ENCODE data around the gene SEPHS2. TPM values are rescaled to one million over a fixed set of nuclear protein-coding genes. Genes with fewer than 3 reads are reported as not detected.

The SEPHS2 gene
- total RNA-seq, 3 donors from 2014 or later (not counting 1 experiment from before 2014, with no cell fraction given) = 25.5 to 37.6 (median 35.0) TPM

DNA sequence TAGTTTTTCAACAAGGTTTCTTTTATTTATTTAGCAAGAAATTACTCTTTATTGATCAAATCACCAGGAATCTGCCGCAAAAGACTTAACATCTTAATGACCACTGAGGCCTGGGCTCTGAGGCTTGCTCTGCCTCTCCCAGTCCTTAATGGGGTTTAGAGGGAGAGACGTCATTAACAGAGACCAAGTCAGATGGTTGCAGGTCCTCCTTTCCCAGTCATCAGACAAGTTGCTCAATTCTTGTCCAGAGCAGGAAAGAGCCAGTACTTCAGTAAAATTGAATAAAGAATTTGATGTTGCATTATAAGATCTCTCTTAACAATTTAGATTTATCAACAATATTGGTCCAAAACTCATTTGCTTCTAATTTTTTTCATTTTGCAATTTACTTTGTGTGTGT, 2.0 kb downstream of the SEPHS2 start:
- Histone ChIP-seq H3K9me3 (ENCODE audit: control insufficient read depth, insufficient read depth, low read length) (no peaks in the 10 kb centered on the region), H3K4me3 (ENCODE audit: low read length) (no peak overlapping the region), H3K36me3 (ENCODE audit: control insufficient read depth, insufficient read depth, low read length) (peaks cover 4% of the 10 kb centered on the region), H3K27ac (ENCODE audit: low read length) (no peak overlapping the region), H3K27me3 (ENCODE audit: control insufficient read depth, insufficient read depth, low read length) (no peaks in the 10 kb centered on the region), H3K4me1 (ENCODE audit: control insufficient read depth, insufficient read depth, low read length) (peaks cover 30% of the 10 kb centered on the region)
- 92% methylated on average over 1 of the region's 2 CpGs for WGBS (ENCODE audit: insufficient coverage)
- Mint-ChIP-seq H3K9me3 (peaks cover 0 to 3% of the 10 kb centered on the region in 2 donors), H3K4me1 (peaks cover 31 to 32% of the 10 kb centered on the region in 2 donors), H3K27me3 (ENCODE audit: low read depth in 2 of 2) (no peaks in the 10 kb centered on the region), H3K4me3 (peak overlapping the region; percentile 96), H3K27ac (peak overlapping the region; percentile 7 to 66), H3K36me3 (peaks cover 7% of the 10 kb centered on the region)
- TF ChIP-seq, protein P1, sequence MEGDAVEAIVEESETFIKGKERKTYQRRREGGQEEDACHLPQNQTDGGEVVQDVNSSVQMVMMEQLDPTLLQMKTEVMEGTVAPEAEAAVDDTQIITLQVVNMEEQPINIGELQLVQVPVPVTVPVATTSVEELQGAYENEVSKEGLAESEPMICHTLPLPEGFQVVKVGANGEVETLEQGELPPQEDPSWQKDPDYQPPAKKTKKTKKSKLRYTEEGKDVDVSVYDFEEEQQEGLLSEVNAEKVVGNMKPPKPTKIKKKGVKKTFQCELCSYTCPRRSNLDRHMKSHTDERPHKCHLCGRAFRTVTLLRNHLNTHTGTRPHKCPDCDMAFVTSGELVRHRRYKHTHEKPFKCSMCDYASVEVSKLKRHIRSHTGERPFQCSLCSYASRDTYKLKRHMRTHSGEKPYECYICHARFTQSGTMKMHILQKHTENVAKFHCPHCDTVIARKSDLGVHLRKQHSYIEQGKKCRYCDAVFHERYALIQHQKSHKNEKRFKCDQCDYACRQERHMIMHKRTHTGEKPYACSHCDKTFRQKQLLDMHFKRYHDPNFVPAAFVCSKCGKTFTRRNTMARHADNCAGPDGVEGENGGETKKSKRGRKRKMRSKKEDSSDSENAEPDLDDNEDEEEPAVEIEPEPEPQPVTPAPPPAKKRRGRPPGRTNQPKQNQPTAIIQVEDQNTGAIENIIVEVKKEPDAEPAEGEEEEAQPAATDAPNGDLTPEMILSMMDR (IDR thresholded peaks at IDR 0.05) = no peak
- DNase-seq (no peak), ATAC-seq (no peak)
- intact Hi-C loops (cut with micrococcal nuclease) = no loop called here

DNA sequence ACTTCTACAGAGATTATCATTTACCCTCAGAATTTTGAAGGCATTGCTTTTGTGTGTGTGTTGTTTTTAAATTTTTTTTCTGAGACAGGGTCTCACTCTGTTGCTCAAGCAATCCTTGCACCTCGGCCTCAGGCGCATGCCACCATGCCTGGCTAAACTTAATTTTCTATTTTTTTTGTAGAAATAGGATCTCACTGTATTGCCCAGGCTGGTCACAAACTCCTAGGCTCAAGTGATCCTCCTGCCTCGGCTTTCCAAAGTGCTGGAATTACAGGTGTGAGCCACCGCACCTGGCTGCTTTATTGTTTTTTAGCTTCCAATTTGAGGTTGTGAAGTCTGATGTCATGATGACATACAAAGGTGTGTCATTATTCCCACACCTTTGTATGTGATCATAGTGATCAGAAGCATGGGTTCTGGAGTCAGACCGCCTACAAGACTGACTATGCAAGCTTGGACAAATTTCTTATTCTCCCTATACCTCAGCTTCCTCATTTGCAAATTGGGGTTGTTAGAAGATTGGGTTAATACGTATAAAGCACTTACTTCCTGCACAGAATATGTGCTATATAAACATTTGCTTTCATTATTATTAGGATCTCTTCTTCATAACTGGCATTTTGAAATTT, 5.8 kb downstream of the SEPHS2 start:
- WGBS (ENCODE audit: insufficient coverage) = 99% methylated on average over 4 of the region's 6 CpGs
- H3K27ac Mint-ChIP-seq = no peak overlapping the region
- TF ChIP-seq, protein P1 (IDR thresholded peaks at IDR 0.05) = no peak
- Histone ChIP-seq H3K27ac (ENCODE audit: low read length) (no peak overlapping the region), H3K27me3 (ENCODE audit: control insufficient read depth, insufficient read depth, low read length) (no peaks in the 10 kb centered on the region), H3K9me3 (ENCODE audit: control insufficient read depth, insufficient read depth, low read length) (no peaks in the 10 kb centered on the region), H3K4me1 (ENCODE audit: control insufficient read depth, insufficient read depth, low read length) (peaks cover 18% of the 10 kb centered on the region), H3K4me3 (ENCODE audit: low read length) (no peak overlapping the region), H3K36me3 (ENCODE audit: control insufficient read depth, insufficient read depth, low read length) (peaks cover 4% of the 10 kb centered on the region)
- intact Hi-C loops (cut with micrococcal nuclease) = loop anchor here (10.0 kb wide), 1 partner anchor 95 kb away; the partner anchor contains the start of gene ZNF747
- peaks cover 7% of the 10 kb centered on the region for H3K36me3 Mint-ChIP-seq
- H3K27me3 Mint-ChIP-seq (ENCODE audit: low read depth in 2 of 2) = no peaks in the 10 kb centered on the region
- H3K4me1 Mint-ChIP-seq = peaks cover 18 to 19% of the 10 kb centered on the region in 2 donors
- no peak overlapping the region for H3K4me3 Mint-ChIP-seq
- peaks cover 0 to 3% of the 10 kb centered on the region in 2 donors for H3K9me3 Mint-ChIP-seq
- ATAC-seq (no peak), DNase-seq (no peak)

DNA sequence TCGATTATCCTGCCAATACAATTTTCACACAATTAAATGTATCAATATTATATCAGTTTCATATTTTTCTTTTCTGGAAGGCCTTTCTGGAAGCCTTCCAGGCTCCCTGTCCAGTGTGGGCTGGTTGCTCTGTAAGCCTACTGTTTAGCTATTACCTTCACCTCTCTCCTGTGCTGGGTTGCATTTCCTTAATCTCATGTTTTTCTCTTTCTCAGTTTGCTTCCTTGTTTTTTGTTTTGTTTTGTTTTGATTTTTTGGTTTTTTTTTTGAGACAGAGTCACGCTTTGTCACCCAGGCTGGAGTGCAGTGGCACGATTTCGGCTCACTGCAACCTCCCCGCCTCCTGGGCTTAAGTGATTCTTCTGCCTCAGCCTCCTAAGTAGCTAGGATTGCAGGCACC, 6.8 kb downstream of the SEPHS2 start:
- H3K27ac Mint-ChIP-seq = no peak overlapping the region
- Histone ChIP-seq H3K4me1 (ENCODE audit: control insufficient read depth, insufficient read depth, low read length) (peaks cover 9% of the 10 kb centered on the region), H3K36me3 (ENCODE audit: control insufficient read depth, insufficient read depth, low read length) (peaks cover 4% of the 10 kb centered on the region), H3K27me3 (ENCODE audit: control insufficient read depth, insufficient read depth, low read length) (no peaks in the 10 kb centered on the region), H3K27ac (ENCODE audit: low read length) (no peak overlapping the region), H3K4me3 (ENCODE audit: low read length) (no peak overlapping the region), H3K9me3 (ENCODE audit: control insufficient read depth, insufficient read depth, low read length) (no peaks in the 10 kb centered on the region)
- no peaks in the 10 kb centered on the region for H3K27me3 Mint-ChIP-seq (ENCODE audit: low read depth in 2 of 2)
- peaks cover 9 to 10% of the 10 kb centered on the region in 2 donors for H3K4me1 Mint-ChIP-seq
- no peak for DNase-seq
- TF ChIP-seq, protein P1 (IDR thresholded peaks at IDR 0.05) = no peak
- ATAC-seq = no peak
- intact Hi-C loops (cut with micrococcal nuclease) = loop anchor here (10.0 kb wide), 1 partner anchor 96 kb away; the partner anchor contains the start of gene ZNF747
- no peak overlapping the region for H3K4me3 Mint-ChIP-seq
- H3K9me3 Mint-ChIP-seq = peaks cover 0 to 3% of the 10 kb centered on the region in 2 donors
- 92% methylated on average over 5 of the region's 5 CpGs for WGBS (ENCODE audit: insufficient coverage)
- H3K36me3 Mint-ChIP-seq = peaks cover 7% of the 10 kb centered on the region
